HG02981 (cell line): ENCODE data around the gene SLC22A17.
"Not testable (repeated sequence)": the region's sequence is repeated elsewhere in the genome, so short reads cannot be mapped to it uniquely, and the experiment has no call there.

ENCODE experiments used
- ATAC-seq: cut with Tn5 transposase; IDR thresholded peaks from one replicate; pipeline ENCODE4 v1.9.1; 2021; ENCODE audit warnings: mild to moderate bottlenecking, moderate library complexity; ENCODE audit not compliant: unreplicated experiment

SLC22A17 gene

GRCh38 chr14:23352506-23353432 is at the start of gene SLC22A17:
Gene SLC22A17, minus strand, starts transcription at chr14:23352887.
- ATAC-seq = no peak

- no peak for ATAC-seq
Observed at GRCh38 chr14:23401291-23401690, 48.6 kb upstream of the SLC22A17 start.

DNA sequence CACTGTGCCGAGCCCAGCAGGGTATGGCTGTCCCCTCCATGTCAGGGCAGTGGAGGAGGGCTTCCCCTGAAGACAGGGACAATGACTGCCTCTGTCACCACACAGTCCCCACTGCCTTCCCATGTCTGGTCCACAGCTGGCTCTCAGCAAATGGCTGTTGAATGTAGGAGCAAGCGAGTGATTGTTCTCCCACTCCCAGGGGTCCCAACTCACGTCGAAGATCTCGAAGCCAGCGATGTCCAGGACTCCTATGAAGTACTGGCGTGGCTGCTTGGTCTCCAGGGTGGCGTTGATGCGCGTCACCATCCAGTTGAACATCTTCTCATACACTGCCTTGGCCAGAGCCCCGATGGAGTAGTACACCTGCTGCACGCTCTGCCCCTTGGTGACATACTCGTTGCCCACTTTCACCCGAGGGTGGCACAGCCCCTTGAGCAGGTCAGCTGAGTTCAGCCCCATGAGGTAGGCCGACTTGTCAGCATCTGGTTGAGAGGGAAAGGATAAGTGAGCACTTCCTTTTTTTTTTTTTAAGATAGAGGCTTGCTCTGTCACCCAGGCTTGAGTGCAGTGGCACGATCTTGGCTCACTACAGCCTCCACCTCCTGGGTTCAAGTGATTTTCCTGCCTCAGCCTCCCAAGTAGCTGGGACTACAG is 47.9 kb upstream of the SLC22A17 start:
- ATAC-seq = not testable (repeated sequence)

DNA sequence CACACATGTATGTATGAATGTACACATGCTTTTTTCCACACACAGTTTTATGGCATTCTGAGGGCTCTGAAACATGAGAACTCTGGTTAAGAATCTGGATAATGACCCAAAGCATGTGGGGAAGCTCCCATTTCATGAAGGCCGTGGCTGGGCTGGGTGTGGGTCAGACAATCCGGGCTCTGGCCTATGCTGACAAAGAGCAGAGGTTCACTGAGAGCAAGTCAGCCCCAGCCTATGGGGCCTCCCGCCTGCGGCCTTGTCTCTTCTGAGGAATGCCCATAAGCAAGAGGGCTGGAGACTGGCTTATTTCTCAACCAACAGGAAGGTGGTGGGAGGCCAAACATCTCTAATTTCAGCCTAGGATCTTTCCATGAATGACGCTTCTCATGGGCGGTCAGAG is 46.9 kb upstream of the SLC22A17 start:
- no peak for ATAC-seq

- no peak for ATAC-seq
Observed at GRCh38 chr14:23399136-23399535, 46.4 kb upstream of the SLC22A17 start.

GRCh38 chr14:23398348-23398747 is 45.7 kb upstream of the SLC22A17 start:
- no peak for ATAC-seq

GRCh38 chr14:23396781-23397407 is 44.2 kb upstream of the SLC22A17 start:
- no peak for ATAC-seq

- no peak for ATAC-seq
Observed at GRCh38 chr14:23396126-23396525, 43.4 kb upstream of the SLC22A17 start.

GRCh38 chr14:23392613-23393012 is 39.9 kb upstream of the SLC22A17 start:
- ATAC-seq = no peak

DNA sequence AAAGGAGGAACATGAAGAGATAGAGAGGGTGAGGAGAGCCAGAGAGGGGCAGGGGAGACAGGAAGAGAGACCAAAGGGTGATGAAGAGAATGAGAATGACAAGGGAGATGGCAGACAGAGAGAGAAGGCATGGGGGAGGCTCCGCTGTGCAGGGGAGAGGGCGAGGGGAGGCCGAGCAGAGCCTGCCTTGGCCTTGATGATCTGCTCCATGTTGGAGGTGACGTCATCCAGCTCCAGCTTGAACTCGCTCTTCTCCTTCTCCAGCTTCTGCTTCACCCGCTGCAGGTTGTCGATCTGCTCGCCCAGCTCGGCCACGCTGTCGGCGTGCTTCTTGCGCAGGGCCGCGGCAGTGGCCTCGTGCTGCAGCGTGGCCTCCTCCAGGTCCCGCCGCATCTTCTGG is 37.2 kb upstream of the SLC22A17 start:
- not testable (repeated sequence) for ATAC-seq

GRCh38 chr14:23389396-23389795 is 36.7 kb upstream of the SLC22A17 start:
- ATAC-seq = no peak

GRCh38 chr14:23388996-23389395 is 36.3 kb upstream of the SLC22A17 start:
- no peak for ATAC-seq

DNA sequence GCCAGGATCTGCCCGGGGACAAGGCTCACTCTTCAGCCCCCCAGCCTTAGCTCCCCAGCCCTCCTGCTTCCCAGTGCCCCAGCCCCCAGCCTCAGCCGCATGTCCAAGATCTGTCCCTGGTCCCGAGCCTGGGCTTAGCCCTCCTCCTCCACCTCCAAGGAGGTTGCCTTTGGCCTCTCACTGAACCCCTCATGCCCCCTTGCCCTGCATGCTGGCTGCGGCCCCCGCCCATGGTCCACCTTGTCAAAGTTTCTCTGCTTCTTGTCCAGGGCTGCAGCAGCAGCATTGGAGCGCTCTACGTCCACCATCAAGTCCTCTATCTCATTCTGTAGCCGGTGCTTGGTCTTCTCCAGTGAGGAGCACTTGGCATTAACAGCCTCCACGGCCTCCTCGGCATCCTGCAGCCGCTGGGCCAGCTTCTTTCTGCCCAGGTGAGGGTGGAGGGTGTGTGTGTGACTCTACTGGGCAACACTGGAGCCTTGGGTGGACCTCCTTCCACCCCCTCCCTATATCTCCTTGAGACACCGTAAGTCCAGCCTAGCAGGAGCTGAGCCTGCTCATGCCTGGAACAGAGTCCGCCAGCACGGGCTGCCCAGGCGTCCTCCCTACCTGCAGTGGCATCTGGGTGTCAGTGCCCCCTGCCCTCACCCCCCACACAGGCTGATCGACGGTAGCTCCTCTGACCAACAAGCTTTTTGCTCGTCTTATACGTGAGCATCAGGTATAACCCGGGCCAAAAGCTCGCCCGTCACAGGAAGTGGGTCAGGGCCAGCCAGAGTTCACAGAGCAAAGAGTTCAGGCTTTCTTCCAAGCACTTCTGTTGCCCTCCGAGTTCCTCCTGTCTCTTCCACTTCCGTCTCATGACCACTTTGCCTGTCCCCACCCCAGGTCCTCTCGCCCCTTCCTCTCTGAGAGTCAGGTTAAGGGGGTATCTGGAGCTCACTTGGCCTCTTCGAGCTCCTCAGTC is 35.5 kb upstream of the SLC22A17 start:
- no peak for ATAC-seq

- ATAC-seq = no peak
Observed at GRCh38 chr14:23386999-23387398, 34.3 kb upstream of the SLC22A17 start.

DNA sequence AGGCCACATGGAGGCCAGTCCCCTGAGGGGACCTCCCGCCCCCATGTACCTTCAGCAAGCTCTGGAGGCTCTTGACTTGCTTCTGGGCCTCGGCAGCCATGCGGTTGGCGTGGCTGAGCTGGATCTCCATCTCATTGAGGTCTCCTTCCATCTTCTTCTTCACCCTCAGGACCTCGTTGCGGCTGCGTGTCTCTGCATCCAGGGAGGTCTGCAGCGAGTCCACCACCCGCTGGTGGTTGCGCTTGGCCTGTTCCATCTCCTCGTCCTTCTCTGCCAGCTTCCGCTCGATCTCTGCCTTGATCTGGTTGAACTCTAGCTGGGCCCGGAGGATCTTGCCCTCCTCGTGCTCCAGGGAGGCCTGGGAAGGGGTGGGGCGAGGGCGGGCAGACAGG is 33.6 kb upstream of the SLC22A17 start:
- ATAC-seq = not testable (repeated sequence)

DNA sequence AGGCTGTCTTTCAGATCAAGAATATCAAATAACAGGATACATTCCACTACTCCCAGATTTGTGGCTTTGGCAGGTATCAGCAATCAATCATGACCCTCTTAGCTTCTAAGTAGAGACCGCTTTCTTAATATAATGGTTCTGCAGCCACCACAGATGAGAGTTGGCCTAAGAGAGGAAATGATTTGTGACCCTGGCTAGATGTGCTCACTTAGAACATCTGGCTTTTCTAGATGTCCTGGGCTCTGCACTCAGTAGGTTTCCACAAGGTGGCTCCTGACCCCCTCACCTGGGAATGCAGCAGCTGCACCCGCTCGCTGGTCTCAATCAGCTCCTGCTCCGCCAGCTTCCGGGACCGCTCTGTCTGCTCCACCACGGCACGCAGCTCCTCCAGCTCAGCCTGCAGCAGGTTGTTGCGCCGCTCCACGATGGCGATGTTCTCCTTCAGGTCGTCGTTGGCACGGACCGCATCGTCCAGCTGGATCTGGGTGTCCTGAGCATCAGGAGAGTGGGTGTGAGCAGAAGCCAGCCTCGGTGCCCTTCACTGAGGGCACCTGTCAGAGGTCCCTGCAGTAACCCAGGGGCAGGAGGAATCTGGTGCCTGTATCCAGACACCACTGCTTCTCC is 33.1 kb upstream of the SLC22A17 start:
- no peak for ATAC-seq

- ATAC-seq = no peak
Observed at GRCh38 chr14:23385244-23385641, 32.6 kb upstream of the SLC22A17 start.

- ATAC-seq = no peak
Observed at GRCh38 chr14:23384364-23385080, 31.8 kb upstream of the SLC22A17 start.

GRCh38 chr14:23382731-23383440 is 30.2 kb upstream of the SLC22A17 start:
- ATAC-seq = no peak
